GM12878 (cell line): ENCODE data around the gene ZBTB49. TPM values are rescaled to one million over a fixed set of nuclear protein-coding genes. Genes with fewer than 3 reads are reported as not detected.
A peak's percentile ranks its signal among the peaks of the same experiment; 100 is the strongest.

Experiments
- ATAC-seq: fragments of 200-7000 bp; cut with Tn5 transposase; 3 replicates; pipeline ENCODE4 v1.9.1; 2020; ENCODE audit warnings: mild to moderate bottlenecking, moderate library complexity
- BruUV-seq: library from RNA; stranded (reverse); fragments of 400-500 nt; replicated peaks from 2 replicates; lab custom pipeline; 2021; lab: Mats Ljungman, UMichigan
- CTCF ChIA-PET: fragments of 300-600 bp; sonication (Branson Sonifier 250); formaldehyde crosslinking; extraction: SDS; loops from one replicate; lab custom pipeline; 2021; ENCODE audit warnings: inconsistent platforms; lab: Yijun Ruan, JAX
- POLR2A ChIA-PET: fragments of 350-600 bp; formaldehyde crosslinking; extraction: SDS; loops from one replicate; lab custom pipeline; 2021; ENCODE audit warnings: inconsistent platforms; lab: Charles Lee
- RAD21 ChIA-PET: fragments of 300-600 bp; sonication (Branson Sonifier 250); formaldehyde crosslinking; loops from one replicate; lab custom pipeline; 2023; ENCODE audit warnings: antibody characterized with exemption; ENCODE audit not compliant: unreplicated experiment; lab: Charles Lee
- SMC1A ChIA-PET: fragments of 300-600 bp; sonication (Branson Sonifier 250); formaldehyde crosslinking; loops from one replicate; lab custom pipeline; 2023; ENCODE audit not compliant: unreplicated experiment, uncharacterized antibody; lab: Charles Lee
- DNase-seq: peaks from one replicate; pipeline ENCODE4 v3.0.0-alpha.2; 2011; ENCODE audit warnings: low read depth, low spot score
- FAIRE-seq: peaks from 3 replicates; lab custom pipeline; 2011; peaks lifted over from hg19 to GRCh38; lab: Jason Lieb, UNC
- H2AFZ ChIP-seq: 2 replicates; pipeline ENCODE4 v1.6.0; 2011; ENCODE audit warnings: low read depth, low read length, control low read depth; ENCODE audit not compliant: control insufficient read depth
- H3K27ac ChIP-seq: 2 replicates; pipeline ENCODE4 v1.5.1; 2011; ENCODE audit warnings: control low read depth; ENCODE audit not compliant: control insufficient read depth, insufficient read depth
- H3K27me3 ChIP-seq, 2 experiments: replicated peaks in 1 of 2; 2 replicates each; pipeline versions ENCODE4 v1.6.0 to v1.6.1; 2011; ENCODE audit warnings: low read length in 1 of 2; ENCODE audit not compliant: control insufficient read depth in 2 of 2, insufficient read depth in 2 of 2
- H3K36me3 ChIP-seq, 2 experiments: 2 replicates each; pipeline ENCODE4 v1.5.1; 2011; ENCODE audit warnings: low read length in 1 of 2; ENCODE audit not compliant: control insufficient read depth in 2 of 2, insufficient read depth in 2 of 2
- H3K4me1 ChIP-seq: 2 replicates; pipeline ENCODE4 v1.6.1; 2011; ENCODE audit warnings: mild to moderate bottlenecking, low read length, moderate library complexity, mixed read lengths; ENCODE audit not compliant: control insufficient read depth, insufficient read depth
- H3K4me2 ChIP-seq: 2 replicates; pipeline ENCODE4 v1.6.0; 2011; ENCODE audit warnings: control low read depth; ENCODE audit not compliant: control insufficient read depth, insufficient read depth
- H3K4me3 ChIP-seq: fragments of 200-600 bp; sonication (generic); 2 replicates; pipeline ENCODE4 v1.5.1; 2016
- H3K79me2 ChIP-seq: 2 replicates; pipeline ENCODE4 v1.6.0; 2011; ENCODE audit warnings: low read length; ENCODE audit not compliant: control insufficient read depth, insufficient read depth
- H3K9ac ChIP-seq: 2 replicates; pipeline ENCODE4 v1.8.0; 2011; ENCODE audit warnings: low read length, control low read depth, mixed read lengths; ENCODE audit not compliant: control insufficient read depth, insufficient read depth
- H3K9me3 ChIP-seq: replicated peaks from 3 replicates; pipeline ENCODE4 v1.5.1; 2011; ENCODE audit warnings: mild to moderate bottlenecking, low read length; ENCODE audit not compliant: control insufficient read depth, insufficient read depth
- H4K20me1 ChIP-seq: 2 replicates; pipeline ENCODE4 v1.6.0; 2011; ENCODE audit not compliant: control insufficient read depth, insufficient read depth
- ATF7 ChIP-seq: fragments of 450-650 bp; IDR thresholded peaks from 2 replicates; pipeline ENCODE4 v1.6.1; 2016; ENCODE audit warnings: low read depth, mild to moderate bottlenecking
- BHLHE40 ChIP-seq, 2 experiments: fragments of 450-650 bp in 1 of 2; IDR thresholded peaks; 2 replicates each; pipeline ENCODE4 v1.6.1; 2011 to 2017; ENCODE audit warnings: low read depth in 2 of 2, borderline replicate concordance in 1 of 2, improper control_type of control experiment in 1 of 2, low read length in 1 of 2, mild to moderate bottlenecking in 1 of 2
- E2F4 ChIP-seq: IDR thresholded peaks from 2 replicates; pipeline ENCODE4 v1.6.1; 2012; ENCODE audit warnings: low read depth, low read length, improper control_type of control experiment
- NFYA ChIP-seq: IDR thresholded peaks from 2 replicates; pipeline ENCODE4 v1.6.1; 2011; ENCODE audit warnings: low read depth, mild to moderate bottlenecking, low read length, improper control_type of control experiment, borderline replicate concordance
- NR2C2 ChIP-seq: IDR thresholded peaks from 2 replicates; pipeline ENCODE4 v1.6.1; 2011; ENCODE audit warnings: borderline replicate concordance, low read depth; ENCODE audit not compliant: control insufficient read depth, insufficient read length
- WGBS: methylation state at CpG from one replicate; pipeline ENCODE4 v1.1.6; 2016; ENCODE audit warnings: low lambda C conversion rate; ENCODE audit not compliant: insufficient replicate concordance, insufficient coverage; ENCODE audit errors: missing lambda C conversion rate; 5-methylcytosine and 5-hydroxymethylcytosine counted together
- in situ Hi-C: fragments of 300-500 bp; cut with MboI; formaldehyde crosslinking; loops from 9 replicates; pipeline ENCODE4 v1.14.3; 2018; ENCODE audit warnings: mixed read lengths
- intact Hi-C: fragments of 100-400 bp; cut with micrococcal nuclease; formaldehyde crosslinking; loops from one replicate; pipeline ENCODE4 v1.14.2; 2022; ENCODE audit not compliant: unreplicated experiment
- polyA plus RNA-seq, 11 experiments: library from polyadenylated mRNA; depleted of rRNA in 4 of 11; unstranded in 6 of 11; stranded (reverse) in 5 of 11; fragments of >200 nt; fragmentation: Nextera tagmentation in 4 of 11; fragmentation: Illumina TruSeq in 1 of 11; extraction: Ambion mirVana in 4 of 11; extraction: Trizol in 1 of 11; gene quantifications; 1 replicate in 1 of 11; 2 replicates in 10 of 11; pipeline versions ENCODE4 v1.2.1 to v1.2.3, GENCODE V29; 2011 to 2016; ENCODE audit warnings: inconsistent platforms in 2 of 11, missing spikeins in 2 of 11, low read depth in 1 of 11
- total RNA-seq, 4 experiments: library from RNA; depleted of rRNA in 3 of 4; stranded (reverse); fragments of >200 nt in 3 of 4; fragmentation: Illumina TruSeq in 1 of 4; extraction: Trizol in 1 of 4; gene quantifications; 2 replicates each; pipeline versions ENCODE4 v1.2.1 to v1.2.3, GENCODE V29; 2013 to 2021

Gene ZBTB49
- total and polyA plus RNA-seq, 10 of the 15 experiments (the other 5 are each of a cell fraction or from before 2014, with no cell fraction given): 0.37 to 4.8 (median 4.1) TPM

DNA sequence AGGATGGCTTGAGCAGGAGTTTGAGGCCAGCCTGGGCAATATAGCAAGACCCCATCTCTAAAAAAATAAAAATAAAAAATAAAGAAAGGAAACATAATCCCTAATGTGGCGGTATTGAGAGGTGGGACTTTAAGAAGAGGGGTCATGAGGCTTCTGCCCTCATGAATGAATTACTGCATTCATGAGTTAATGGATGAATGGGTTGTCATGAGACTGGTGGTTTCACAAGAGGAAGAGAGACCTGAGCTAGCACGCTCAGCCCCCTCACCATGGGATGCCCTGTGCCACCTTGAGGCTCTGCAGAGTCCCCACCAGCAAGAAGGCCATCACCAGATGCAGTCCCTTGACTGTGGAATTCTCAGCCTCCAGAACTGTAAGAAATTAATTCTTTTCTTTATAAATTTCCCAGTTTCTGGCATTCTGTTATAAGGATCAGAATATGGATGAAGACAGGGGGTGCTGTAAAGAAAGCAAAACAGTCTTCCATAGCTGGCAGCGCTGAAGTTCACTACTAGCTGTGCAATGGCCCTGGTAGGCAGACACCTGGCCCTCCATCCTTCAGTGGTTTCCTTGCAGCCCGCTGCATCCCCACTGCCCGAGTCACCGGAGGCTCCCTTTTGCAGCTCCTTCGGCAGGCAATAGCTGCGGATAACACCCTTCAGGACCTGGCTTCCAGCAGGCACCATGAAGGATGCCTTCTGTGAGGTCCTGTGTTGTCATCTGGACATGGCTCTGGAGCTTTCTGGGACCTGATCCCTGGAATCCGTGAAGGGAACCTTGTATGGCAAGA is 52.0 kb downstream of the ZBTB49 start:
- H2AFZ ChIP-seq: no peak overlapping the region
- ChIA-PET CTCF (interaction anchor here (1.1 to 1.4 kb wide), 3 partner anchors 88 to 91 kb away, joined by 3 to 5 read pairs (median 3); no protein-coding TSS in a partner anchor), RAD21 (no interaction called here), POLR2A (no interaction called here), SMC1A (interaction anchor here (0.9 kb wide), 1 partner anchor 90 kb away, joined by 3 read pairs; no protein-coding TSS in a partner anchor)
- H3K9ac ChIP-seq: no peak overlapping the region
- no peak overlapping the region for H3K4me3 ChIP-seq
- FAIRE-seq (no peak), DNase-seq (no peak), ATAC-seq (no peak)
- H3K4me2 ChIP-seq: no peak overlapping the region
- H3K36me3 ChIP-seq: no peaks in the 10 kb centered on the region
- H3K27ac ChIP-seq: no peak overlapping the region
- WGBS: 74% methylated on average over 9 of the region's 9 CpGs
- H3K4me1 ChIP-seq: peaks cover 15% of the 10 kb centered on the region
- intact Hi-C loops (no loop called here), in situ Hi-C loops (loop anchor here (25.0 kb wide), 1 partner anchor 355 kb away; no protein-coding TSS in a partner anchor)
- H4K20me1 ChIP-seq: no peaks in the 10 kb centered on the region
- BruUV-seq: no TSS peak
- H3K27me3 ChIP-seq: no peaks in the 10 kb centered on the region
- H3K9me3 ChIP-seq: no peaks in the 10 kb centered on the region
- TF ChIP-seq NR2C2 (no peak), NFYA (no peak), ATF7 (no peak), E2F4 (no peak), BHLHE40 (IDR thresholded peaks at IDR 0.05; ENCODE audit: borderline replicate concordance in 1 of 2, low read depth in 2 of 2, low read length in 1 of 2) (peak in 1 of 2 experiments; percentile 15; a peak in 1 of 4 replicates)
- H3K79me2 ChIP-seq: no peaks in the 10 kb centered on the region
